HG03025 (cell line): ENCODE results near the gene TMEM204.
A peak's percentile ranks its signal among the peaks of the same experiment; 100 is the strongest.

Experiments
- ATAC-seq: cut with Tn5 transposase; IDR thresholded peaks from one replicate; pipeline ENCODE4 v1.9.1; 2021; ENCODE audit warnings: mild to moderate bottlenecking, moderate library complexity; ENCODE audit not compliant: unreplicated experiment, low FRiP score

TMEM204 gene

DNA sequence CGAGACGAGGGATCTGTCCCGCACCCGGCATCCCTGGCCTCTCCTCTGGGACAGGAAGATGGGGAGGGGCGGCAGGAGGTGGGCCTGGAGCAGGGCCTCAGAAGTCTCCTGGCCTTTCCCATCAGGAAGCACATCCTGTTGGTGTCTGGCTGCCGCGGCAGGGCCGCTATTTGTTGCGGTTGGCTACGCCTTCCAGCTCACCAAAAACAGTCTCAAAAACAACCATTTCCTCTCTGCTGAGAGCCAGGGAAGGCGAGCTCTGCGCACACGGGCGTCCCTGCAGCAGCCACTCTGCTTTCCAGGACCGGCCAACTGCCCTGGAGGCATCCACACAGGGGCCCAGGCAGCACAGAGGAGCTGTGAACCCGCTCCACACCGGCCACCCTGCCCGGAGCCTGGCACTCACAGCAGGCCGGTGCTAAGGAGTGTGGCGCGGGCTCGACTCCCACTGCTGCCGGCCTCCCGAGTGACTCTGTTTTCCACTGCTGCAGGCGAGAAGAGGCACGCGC, at the start of gene TMEM204:
Gene TMEM204, plus strand, starts transcription at position 224 of the 509 bp plus-strand sequence. CDS start 610 bp downstream, outside the sequence.
- no peak for ATAC-seq

DNA sequence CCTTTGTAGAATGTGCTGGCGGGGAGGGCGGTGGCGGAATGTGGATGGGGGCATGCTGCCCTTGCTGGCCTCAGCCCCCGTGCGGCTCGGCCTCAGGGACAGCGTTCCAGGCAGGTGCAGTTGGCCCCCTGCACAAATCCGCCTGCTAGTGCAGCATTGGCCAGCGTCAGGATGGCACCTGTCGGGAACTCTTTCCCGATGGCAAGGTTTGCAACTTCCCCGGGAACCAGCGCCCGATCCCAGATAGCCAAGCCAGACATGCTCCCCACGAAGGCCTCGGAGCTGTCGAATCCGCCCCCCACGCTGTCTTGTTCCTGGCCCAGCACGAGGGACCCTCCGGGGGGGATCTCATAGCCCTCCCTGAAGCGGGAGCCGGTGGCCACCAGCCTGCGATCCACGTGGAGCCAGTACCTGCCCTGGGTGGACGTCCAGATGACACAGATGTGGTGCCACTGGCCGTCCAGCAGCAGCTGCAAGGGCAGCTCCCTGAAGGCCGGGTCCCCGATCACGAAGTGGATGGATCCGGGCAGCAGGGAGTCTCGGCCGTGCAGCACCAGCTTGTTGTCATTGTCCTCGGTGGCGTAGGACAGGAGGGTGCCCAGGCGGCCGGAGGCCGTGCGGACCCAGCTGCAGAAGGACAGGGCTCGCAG, 47.5 kb upstream of the TMEM204 start:
- no peak for ATAC-seq

GRCh38 chr16:1486551-1487390, 46.7 kb upstream of the TMEM204 start:
- no peak for ATAC-seq

DNA sequence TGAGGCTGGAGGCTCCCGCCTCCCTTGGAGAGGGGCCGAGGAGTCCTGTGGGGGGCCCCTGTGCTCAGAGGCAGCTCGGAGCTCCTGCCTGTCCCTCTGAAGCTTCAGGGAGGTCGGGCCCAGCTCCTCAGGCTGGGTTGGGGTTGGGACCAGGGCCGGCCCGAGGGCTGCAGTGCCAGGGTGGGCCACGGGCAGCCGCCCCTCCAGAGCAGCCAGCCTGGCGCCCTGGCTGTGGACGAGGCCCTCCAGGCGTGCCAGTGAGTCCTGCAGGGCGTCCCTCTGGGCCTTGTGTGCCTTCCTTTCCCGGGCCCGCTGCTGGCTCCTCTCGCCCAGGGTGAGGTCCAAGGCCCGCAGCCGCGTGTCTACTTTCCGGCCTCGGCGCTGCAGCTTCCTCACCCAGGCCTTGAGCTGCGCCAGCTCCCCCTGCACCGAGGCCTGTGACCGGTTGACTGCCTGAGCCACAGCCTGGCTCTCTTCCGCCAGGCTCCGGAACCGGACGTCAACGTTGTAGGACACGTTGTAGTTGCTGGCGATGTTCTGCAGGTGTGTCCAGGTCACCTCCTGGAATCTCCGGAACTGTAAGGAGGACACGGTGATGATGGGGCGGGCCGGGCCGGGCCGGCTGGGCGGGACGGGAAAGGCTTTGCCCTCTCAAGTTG, 45.9 kb upstream of the TMEM204 start:
- ATAC-seq, result no peak

DNA sequence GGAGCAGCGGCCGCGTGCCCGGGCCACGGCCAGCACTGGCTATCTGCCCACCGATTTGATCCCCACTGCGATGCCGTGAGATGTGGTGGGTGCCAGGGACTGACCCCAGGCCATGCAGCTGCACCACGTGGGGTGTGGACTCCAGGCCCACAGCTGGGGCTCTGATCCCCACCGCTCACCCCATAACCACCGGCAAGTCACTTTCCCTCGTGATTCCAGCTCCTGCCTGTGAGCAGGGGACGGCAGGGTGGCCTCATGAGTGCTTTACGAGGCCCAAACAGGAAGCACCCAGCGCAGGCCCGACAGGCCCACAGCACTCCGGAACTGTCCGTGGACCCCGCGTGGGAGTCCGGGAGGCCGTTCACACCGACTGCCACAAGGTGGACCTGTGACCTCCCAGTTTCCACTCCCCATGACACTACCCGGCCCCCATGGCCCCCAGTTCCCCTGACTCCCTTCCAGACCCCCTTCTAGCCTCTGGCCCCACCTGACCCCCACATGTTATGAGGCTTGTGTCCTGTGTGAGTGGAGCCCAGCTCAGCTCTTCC, 45.3 kb upstream of the TMEM204 start:
- ATAC-seq, result no peak

DNA sequence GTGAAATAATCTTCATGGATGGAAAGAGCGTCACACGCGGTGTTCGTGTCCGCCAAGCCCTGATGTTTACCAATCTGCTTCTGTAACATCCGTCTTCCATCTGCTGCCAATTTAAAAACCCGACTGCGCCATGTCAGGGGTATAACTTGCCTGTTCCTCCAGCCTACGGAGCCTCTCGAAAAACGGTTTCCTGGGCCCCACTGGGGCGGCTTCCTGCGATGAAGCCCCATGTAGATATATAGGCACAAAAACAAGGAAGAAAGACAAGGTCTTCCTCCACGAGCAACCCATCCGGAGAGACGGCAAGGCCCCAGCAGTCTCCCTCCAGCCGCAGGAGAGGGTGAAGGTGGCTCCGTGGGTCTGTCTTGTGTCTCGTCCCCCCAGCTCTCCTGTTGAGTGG, 44.8 kb upstream of the TMEM204 start, which contains the start of gene PTX4:
Gene PTX4, minus strand, starts transcription at position 326 of the 400 bp plus-strand sequence. Its CDS starts 35 bp downstream, at position 291.
- ATAC-seq, result no peak

- ATAC-seq, result no peak
These were observed 44.4 kb upstream of the TMEM204 start for GRCh38 chr16:1489077-1489476.

GRCh38 chr16:1491327-1491726, 42.1 kb upstream of the TMEM204 start:
- no peak for ATAC-seq

DNA sequence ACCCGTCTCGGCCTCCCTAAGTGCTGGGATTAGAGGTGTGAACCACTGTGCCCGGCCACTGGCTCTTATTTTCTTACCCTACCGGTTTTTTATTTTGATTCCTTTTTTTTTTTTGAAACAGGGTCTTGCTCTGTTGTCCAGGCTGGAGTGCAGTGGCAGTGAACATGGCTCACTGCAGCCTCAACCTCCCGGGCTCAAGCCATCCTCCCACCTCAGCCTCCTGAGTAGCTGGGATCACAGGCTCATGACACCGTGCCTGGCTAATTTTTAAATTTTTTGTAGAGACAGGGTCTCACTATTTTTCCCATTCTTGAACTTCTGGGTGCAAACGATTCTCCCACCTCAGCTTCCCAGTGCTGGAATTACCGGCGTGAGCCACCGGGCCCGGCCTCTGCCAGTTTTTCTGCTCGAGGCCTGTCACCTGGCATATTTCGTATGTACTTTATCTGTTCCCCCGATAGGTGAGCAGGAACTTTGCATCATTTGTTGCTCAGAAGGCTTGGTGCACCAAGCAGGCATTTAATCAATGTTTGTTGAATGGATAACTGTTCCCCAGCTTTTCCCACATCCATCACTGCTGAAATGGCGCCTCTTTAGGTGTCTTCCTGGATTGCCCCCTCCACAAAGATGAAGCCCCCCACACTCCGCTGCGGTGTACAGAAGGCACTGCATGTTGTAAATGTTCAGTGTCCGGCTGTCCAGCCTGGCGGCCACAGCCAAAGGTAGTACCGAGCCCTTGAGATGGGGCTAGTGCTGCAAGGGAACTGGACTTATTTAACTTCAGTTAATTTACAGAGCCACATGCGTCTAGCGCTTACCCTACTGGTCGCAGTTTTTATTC, 41.2 kb upstream of the TMEM204 start:
- no peak for ATAC-seq

DNA sequence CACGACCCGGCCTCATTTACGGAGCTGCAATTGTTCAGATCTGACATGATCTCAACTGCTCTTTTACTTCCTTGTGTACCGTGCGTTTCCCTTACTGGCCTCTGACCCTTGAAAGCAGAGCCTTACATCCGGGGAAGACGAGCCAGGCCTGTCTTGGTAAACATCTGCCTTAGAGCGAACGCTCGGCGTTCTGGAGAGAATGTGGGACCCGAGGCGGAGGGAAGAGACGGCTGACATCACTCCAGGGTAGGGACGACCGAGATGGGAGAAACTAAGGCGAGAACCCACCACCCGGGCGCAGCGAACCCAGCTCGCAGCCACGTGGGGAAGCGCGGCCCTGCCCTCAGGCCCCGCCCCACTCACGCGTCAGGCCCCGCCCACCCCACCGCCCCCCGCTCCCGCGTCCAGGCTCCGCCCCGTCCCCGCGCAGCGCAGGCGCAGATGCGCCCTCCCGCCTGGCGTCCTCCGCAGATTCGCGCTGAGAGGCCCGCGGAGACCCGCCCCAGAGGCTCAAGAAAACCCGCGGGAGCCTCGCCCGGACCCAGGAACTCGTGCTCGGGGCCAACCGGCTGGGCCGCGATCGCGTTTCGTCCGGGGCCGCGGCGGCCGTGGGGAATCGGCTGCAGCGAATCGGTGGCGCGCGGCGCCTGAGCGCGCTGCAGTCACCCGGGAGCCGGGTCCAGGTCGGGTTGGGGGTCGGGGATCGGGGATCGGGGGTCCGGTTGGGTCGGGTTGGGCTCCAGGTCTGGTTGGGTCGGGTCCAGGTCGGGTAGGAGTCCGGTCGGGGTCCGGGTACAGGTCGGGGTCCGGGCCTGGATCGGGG, 40.3 kb upstream of the TMEM204 start, which contains the start of gene TELO2:
Gene TELO2, plus strand, starts transcription at position 438 of the 823 bp plus-strand sequence. CDS start 922 bp downstream, outside the sequence.
- peak; percentile 54 for ATAC-seq

DNA sequence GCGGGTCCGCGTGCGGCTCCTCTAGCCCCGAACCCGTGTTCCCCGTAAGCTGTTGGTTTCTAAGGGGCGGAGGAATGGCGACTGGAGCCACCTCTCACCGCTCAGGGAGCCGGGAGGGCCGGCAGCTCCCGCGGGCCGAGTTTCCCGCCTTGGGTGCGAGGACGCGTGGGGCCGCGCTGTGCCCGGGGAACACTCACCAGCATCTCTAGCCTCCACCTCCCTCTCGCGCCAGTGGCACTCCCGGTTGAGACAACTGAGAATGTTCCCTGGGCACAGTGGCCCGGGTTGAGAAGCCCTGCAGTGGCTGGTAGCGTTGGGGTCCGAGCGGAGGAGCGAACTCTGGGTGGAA, 39.7 kb upstream of the TMEM204 start:
- no peak for ATAC-seq

DNA sequence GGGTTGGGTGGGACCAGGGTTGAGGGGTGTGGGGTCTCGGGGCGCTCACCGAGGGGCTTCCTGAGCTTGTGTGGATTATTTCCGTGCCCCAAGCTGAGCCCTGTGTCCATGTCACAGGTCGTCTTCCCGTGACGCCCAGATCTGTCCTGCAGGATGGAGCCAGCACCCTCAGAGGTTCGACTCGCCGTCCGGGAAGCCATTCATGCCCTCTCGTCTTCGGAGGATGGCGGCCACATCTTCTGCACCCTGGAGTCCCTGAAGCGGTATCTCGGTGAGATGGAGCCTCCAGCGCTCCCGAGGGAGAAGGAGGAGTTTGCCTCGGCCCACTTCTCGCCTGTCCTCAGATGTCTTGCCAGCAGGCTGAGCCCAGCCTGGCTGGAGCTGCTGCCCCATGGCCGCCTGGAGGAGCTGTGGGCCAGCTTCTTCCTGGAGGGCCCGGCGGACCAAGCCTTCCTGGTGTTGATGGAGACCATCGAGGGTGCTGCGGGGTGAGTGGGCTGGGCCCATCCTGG, 39.3 kb upstream of the TMEM204 start:
- ATAC-seq, result no peak

GRCh38 chr16:1494711-1495110, 38.8 kb upstream of the TMEM204 start:
- ATAC-seq, result no peak

DNA sequence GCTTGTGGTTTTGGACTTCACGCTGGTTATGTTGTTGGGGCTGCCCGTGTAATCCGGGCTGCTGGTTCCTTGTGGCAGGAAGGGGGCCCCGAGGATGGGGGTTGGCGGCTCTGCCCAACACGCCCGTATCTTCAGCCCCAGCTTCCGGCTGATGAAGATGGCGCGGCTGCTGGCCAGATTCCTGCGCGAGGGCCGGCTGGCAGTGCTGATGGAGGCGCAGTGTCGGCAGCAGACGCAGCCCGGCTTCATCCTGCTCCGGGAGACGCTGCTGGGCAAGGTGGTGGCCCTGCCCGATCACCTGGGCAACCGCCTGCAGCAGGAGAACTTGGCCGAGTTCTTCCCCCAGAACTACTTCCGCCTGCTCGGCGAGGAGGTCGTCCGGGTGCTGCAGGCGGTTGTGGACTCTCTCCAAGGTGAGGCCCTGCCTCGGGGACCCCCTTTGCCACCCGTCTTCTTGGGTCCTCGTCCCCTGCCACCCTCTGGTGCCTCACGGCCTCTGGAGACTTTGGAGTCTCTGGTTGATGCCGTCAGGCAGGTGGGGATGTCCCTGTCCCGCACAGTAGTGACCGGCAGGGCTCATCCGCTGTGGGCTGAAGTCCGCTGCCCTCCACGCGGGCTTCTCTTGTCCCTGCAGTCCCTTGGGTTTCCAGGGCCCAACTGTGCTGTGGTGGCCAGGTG, 38.1 kb upstream of the TMEM204 start:
- ATAC-seq, result no peak

DNA sequence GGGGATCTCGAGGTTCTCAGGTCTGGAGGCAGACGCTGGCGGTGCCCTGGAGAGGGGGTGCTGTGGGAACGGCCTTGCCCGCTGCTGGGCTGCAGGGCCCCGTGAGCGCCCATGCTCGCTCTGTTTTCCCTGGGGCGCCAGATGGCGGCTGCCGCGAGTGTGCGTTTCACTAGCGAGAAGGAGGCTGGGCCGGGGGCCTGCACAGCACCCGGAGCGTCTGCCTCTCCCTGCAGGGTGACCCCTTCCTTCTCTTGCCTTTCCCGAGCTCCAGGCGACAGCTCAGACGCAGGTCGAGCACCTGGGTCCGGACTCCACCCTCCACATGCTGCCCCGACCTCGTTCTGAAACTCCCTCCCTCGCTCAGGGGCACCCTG, 37.6 kb upstream of the TMEM204 start:
- ATAC-seq, result no peak

- ATAC-seq, result no peak
These were observed 37.0 kb upstream of the TMEM204 start for GRCh38 chr16:1496464-1496863.

DNA sequence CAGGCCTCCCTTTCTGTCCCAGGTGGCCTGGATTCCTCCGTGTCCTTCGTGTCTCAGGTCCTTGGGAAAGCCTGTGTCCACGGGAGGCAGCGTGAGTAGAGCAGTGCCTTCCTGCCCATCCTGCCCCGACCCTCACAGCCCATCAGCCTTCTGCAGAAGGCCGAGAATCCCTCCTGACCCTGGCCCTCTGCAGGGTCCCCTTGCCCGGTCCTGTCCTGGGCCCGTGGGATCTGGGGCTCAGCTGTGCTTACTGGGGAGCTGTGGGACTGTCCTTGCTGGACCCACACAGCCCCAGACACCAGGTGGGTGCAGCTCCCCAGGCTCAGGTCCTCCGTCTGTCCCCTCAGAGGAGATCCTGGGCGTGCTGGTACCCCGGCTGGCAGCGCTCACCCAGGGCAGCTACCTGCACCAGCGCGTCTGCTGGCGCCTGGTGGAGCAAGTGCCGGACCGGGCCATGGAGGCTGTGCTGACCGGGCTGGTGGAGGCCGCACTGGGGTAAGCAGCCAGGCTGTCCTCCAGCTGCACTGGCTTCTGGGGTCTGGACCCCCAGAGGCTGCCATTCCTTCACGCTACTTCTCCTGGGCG, 36.4 kb upstream of the TMEM204 start:
- no peak for ATAC-seq
